Jurkat, Clone E6-1 (cell line): ENCODE data around the gene RCAN2.

ENCODE experiments used
- DNase-seq: peaks from one replicate; pipeline ENCODE4 v3.0.0-alpha.2; 2011; ENCODE audit warnings: low read depth, low spot score
- H3K4me3 ChIP-seq: 2 replicates; pipeline ENCODE4 v1.5.1; 2011; ENCODE audit warnings: mild to moderate bottlenecking, low read length, control low read depth, moderate library complexity

The RCAN2 gene

GRCh38 chr6:46452312-46452917 is 38.8 kb downstream of the RCAN2 start:
- no peak for DNase-seq
- no peak overlapping the region for H3K4me3 ChIP-seq

GRCh38 chr6:46451343-46451742 is 39.9 kb downstream of the RCAN2 start:
- DNase-seq = no peak

GRCh38 chr6:46444772-46445454 is 46.3 kb downstream of the RCAN2 start:
- H3K4me3 ChIP-seq = no peak overlapping the region
- no peak for DNase-seq

More at GRCh38 chr6:46451343-46451742, 39.9 kb downstream of the RCAN2 start:
- no peak overlapping the region for H3K4me3 ChIP-seq

- H3K4me3 ChIP-seq = no peak overlapping the region
- no peak for DNase-seq
Measured at GRCh38 chr6:46443623-46444022, 47.6 kb downstream of the RCAN2 start.

GRCh38 chr6:46440641-46441040 is 50.6 kb downstream of the RCAN2 start:
- no peak overlapping the region for H3K4me3 ChIP-seq

GRCh38 chr6:46440141-46440540 is 51.1 kb downstream of the RCAN2 start:
- no peak for DNase-seq
- no peak overlapping the region for H3K4me3 ChIP-seq

More at GRCh38 chr6:46440641-46441040, 50.6 kb downstream of the RCAN2 start:
- DNase-seq = no peak

GRCh38 chr6:46438245-46438644 is 53.0 kb downstream of the RCAN2 start:
- DNase-seq = no peak
- no peak overlapping the region for H3K4me3 ChIP-seq

- DNase-seq = no peak
- H3K4me3 ChIP-seq = no peak overlapping the region
Measured at GRCh38 chr6:46437671-46438221, 53.5 kb downstream of the RCAN2 start.

- no peak overlapping the region for H3K4me3 ChIP-seq
- DNase-seq = no peak
Measured at GRCh38 chr6:46422619-46423018, 68.6 kb downstream of the RCAN2 start.

- DNase-seq = no peak
- no peak overlapping the region for H3K4me3 ChIP-seq
Measured at GRCh38 chr6:46421939-46422338, 69.3 kb downstream of the RCAN2 start.

GRCh38 chr6:46420921-46421638 is 70.2 kb downstream of the RCAN2 start:
- DNase-seq = no peak

GRCh38 chr6:46419576-46420002 is 71.7 kb downstream of the RCAN2 start:
- peak; percentile 47 for DNase-seq
- no peak overlapping the region for H3K4me3 ChIP-seq

More at GRCh38 chr6:46420921-46421638, 70.2 kb downstream of the RCAN2 start:
- H3K4me3 ChIP-seq = no peak overlapping the region

- no peak overlapping the region for H3K4me3 ChIP-seq
- DNase-seq = no peak
Measured at GRCh38 chr6:46414398-46414797, 76.9 kb downstream of the RCAN2 start.

- no peak for DNase-seq
- no peak overlapping the region for H3K4me3 ChIP-seq
Measured at GRCh38 chr6:46412662-46413061, 78.6 kb downstream of the RCAN2 start.

- no peak for DNase-seq
Measured at GRCh38 chr6:46411456-46412197, 79.6 kb downstream of the RCAN2 start.

GRCh38 chr6:46410334-46410953 is 80.8 kb downstream of the RCAN2 start:
- H3K4me3 ChIP-seq = no peak overlapping the region
- peak; percentile 32 for DNase-seq

More at GRCh38 chr6:46411456-46412197, 79.6 kb downstream of the RCAN2 start:
- H3K4me3 ChIP-seq = no peak overlapping the region

- H3K4me3 ChIP-seq = no peak overlapping the region
- DNase-seq = no peak
Measured at GRCh38 chr6:46407776-46408530, 83.3 kb downstream of the RCAN2 start.

GRCh38 chr6:46407246-46407645 is 84.0 kb downstream of the RCAN2 start:
- DNase-seq = no peak
- no peak overlapping the region for H3K4me3 ChIP-seq
